SH-SY5Y (cell line): ENCODE data around the gene MRPL49.

Source experiments
- GATA2 ChIP-seq: IDR thresholded peaks from 2 replicates; pipeline ENCODE4 v1.6.1; 2011; ENCODE audit warnings: mild to moderate bottlenecking, low read depth, low read length
- GATA3 ChIP-seq: IDR thresholded peaks from 2 replicates; pipeline ENCODE4 v1.6.1; 2011; ENCODE audit warnings: low read depth, mild to moderate bottlenecking, low read length, moderate library complexity

The MRPL49 gene

DNA sequence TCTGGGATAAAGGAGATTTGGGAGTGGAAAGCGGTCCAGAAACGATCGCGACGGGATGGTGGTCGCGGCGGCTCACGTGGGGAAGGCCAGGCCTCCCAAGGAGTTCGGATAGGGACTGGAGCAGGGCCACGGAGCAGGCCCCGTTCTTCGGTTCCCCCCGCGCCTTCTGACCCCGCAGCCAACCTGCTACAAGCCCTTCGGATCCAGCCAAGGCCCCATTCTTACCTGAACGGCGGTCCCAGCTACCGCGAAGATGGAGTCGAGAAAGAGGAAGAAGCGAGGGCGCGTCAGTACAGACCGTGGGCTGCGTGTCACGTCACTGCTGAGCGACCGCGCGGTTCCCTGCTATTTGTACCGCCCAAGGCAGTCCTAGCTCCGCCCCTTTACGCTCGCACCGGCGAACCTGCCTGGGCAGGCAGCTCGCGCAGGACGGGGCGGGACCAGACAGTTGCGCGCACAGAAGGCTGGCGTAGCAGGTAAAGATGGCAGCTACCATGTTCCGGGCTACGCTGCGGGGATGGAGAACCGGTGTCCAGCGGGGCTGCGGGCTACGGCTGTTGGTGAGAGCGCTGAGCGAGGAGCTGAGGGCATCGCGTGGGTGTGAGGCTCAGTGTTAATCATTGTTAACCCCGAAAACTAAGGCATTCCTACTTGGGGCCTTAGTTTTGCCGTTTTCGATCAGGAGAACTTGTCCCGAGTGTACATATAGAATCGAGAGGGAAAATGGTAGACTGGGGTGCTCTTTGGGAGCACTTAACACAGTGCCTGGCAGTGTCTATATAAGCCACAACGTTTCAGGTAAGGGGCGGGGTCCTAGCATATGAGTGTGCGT, at the start of gene MRPL49, which contains the start of gene FAU:
Gene MRPL49 (plus strand): TSS at position 457 of the 832 bp plus-strand sequence. CDS start 26 bp downstream, at position 483.
Gene FAU (minus strand): TSS at position 270 of the 832 bp plus-strand sequence. CDS start 321 bp downstream, outside the sequence.
- TF ChIP-seq GATA3 (no peak), GATA2 (no peak)

GRCh38 chr11:65072631-65072966, 49.5 kb upstream of the MRPL49 start:
- TF ChIP-seq GATA2 (no peak), GATA3 (no peak)

DNA sequence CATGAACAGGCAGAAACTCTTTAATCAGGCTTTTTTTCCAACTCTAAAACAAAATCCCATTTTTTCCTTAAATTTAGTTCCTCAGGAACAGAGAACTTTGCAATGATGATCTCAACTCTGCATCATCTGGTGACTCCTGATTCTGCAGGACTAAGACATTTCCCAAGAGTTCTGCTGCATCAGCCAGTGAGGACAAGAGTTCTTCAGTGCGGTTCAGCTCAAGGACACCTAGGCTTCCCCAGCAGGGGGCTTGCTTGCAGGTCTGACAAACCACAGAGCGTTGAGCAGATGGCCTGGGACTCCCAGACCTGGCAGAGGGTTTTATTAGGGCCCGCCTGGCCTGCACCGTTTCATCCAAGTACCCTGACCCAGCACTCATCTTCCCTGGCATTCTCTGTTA, 44.7 kb upstream of the MRPL49 start:
- TF ChIP-seq GATA3 (no peak), GATA2 (no peak)

- TF ChIP-seq GATA3 (no peak), GATA2 (no peak)
These were observed 44.0 kb upstream of the MRPL49 start for GRCh38 chr11:65078151-65078550.

GRCh38 chr11:65078786-65079342, 43.3 kb upstream of the MRPL49 start:
- TF ChIP-seq GATA2 (no peak), GATA3 (no peak)

DNA sequence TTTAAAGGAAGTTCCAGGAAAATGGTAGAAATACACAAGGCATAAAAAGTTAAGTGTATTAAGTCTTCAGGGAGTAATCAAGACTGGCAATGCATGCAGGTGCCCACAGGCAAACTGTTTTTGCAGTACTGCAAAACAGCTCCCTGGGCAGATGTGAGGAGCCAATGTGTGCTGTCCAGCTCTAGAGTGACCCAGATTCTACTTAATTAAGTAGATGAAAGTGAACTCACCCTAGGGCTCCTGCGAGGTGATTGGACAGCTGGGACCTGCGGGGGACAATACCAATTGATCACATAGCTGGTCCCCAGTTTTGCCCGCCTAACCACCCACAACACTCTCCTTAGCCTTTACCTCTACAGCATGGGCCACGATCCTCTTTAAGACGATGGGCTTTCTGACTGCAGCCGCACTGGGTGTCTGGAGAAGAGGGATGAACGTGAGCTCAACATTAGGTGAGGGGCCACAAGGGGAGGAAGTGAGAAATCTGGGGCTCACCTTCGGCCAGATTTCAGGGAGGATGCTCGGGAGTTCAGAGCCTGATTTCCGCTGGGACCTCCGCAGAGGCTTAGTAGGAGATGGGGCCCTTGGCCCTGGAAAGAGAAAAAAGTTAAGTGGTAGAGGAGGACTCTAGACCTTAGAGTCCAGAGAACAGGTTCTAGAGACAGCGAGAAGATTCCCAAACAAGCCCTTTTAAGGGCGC, 38.8 kb upstream of the MRPL49 start:
- TF ChIP-seq GATA3 = no peak
- TF ChIP-seq GATA2 = no peak

GRCh38 chr11:65083834-65084597, 38.1 kb upstream of the MRPL49 start, which contains the start of the genes CDCA5 and ZFPL1:
CDCA5 (minus strand) TSS chr11:65084040; CDS start chr11:65083978, 62 bp downstream.
ZFPL1 (plus strand) TSS chr11:65084222; CDS start chr11:65084699, 477 bp downstream.
- TF ChIP-seq GATA2 (no peak), GATA3 (no peak)

GRCh38 chr11:65084598-65085375, 37.3 kb upstream of the MRPL49 start:
- TF ChIP-seq GATA3 (no peak), GATA2 (no peak)

GRCh38 chr11:65085446-65085845, 36.7 kb upstream of the MRPL49 start:
- TF ChIP-seq GATA3 (no peak), GATA2 (no peak)

- TF ChIP-seq GATA3 = no peak
- TF ChIP-seq GATA2 = no peak
These were observed 35.3 kb upstream of the MRPL49 start for GRCh38 chr11:65086809-65087208.

DNA sequence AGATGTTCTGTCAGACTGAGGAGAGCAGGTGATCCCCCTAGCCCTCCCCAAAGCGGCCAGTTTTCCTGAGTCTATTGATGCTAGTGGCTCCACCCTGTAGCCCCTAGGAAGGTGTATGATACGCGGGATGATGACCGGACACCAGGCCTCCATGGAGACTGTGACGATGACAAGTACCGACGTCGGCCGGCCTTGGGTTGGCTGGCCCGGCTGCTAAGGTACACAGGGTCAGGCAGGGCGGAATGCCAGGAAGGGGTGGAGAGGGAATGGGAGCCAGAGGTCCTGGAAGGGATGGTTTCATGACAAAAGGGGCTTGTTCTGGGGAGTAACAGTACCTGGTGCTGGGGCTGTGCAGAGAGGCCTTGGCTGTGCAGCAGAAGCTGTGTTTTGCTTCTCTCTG, 34.9 kb upstream of the MRPL49 start:
- TF ChIP-seq GATA3 (no peak), GATA2 (no peak)

GRCh38 chr11:65087827-65088226, 34.3 kb upstream of the MRPL49 start:
- no peak for TF ChIP-seq GATA3
- TF ChIP-seq GATA2 = no peak

GRCh38 chr11:65089621-65090020, 32.5 kb upstream of the MRPL49 start:
- no peak for TF ChIP-seq GATA3
- TF ChIP-seq GATA2 = no peak
